AG09309 (cell line): Measurements from ENCODE around the gene RGS6.

Experiments
- DNase-seq: peaks from one replicate; pipeline ENCODE4 v3.0.0-alpha.2; 2010; ENCODE audit warnings: low read depth
- H3K4me3 ChIP-seq: 2 replicates; pipeline ENCODE4 v1.5.1; 2011; ENCODE audit warnings: mild to moderate bottlenecking, low read depth, low read length, moderate library complexity; ENCODE audit not compliant: control insufficient read depth
- TF ChIP-seq, protein P1 (sequence below): IDR thresholded peaks from 2 replicates; pipeline ENCODE4 v1.5.1; 2011; ENCODE audit warnings: mild to moderate bottlenecking, low read depth, low read length, inconsistent platforms; ENCODE audit not compliant: insufficient read depth, control insufficient read depth; ENCODE audit errors: missing control alignments

Gene RGS6

DNA sequence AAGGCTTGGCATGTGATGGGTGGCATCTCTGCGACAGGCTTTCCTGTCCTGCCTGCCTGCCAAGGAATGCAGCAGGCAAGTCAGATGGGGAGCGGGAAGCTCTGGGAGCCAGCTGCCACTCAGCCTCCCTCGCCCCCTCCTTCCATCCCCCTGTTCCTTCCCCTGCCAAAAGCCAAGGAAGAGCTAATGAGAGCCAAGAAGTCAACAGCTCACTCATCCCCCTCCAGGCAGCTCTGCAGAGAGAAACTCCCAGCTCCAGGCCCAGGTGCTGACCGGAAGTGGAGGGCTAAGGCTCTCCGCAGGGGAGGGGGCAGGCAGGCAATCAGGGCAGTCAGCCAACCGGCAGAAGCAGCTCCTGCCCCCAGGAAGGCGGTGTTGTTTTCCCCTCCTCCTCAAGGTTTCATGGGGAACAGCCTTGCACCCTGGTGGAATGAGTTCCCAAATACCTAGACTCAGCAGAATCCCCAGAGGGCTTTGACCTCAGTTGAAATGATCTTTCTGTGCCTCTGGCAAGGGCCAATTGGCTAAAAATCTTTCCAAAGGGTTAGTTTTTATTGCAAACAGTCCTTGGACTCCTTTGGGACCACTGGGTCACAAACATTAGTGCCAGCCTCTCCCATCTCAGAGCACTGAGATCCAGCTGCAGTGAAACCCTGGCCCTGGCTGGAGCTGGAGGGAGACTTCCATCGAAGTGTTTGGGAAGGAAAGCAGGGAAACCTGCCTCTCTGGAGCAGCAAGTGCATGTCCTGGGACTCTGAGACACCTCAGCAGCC, 612.6 kb downstream of the RGS6 start:
- no peak overlapping the region for H3K4me3 ChIP-seq
- TF ChIP-seq, protein P1, sequence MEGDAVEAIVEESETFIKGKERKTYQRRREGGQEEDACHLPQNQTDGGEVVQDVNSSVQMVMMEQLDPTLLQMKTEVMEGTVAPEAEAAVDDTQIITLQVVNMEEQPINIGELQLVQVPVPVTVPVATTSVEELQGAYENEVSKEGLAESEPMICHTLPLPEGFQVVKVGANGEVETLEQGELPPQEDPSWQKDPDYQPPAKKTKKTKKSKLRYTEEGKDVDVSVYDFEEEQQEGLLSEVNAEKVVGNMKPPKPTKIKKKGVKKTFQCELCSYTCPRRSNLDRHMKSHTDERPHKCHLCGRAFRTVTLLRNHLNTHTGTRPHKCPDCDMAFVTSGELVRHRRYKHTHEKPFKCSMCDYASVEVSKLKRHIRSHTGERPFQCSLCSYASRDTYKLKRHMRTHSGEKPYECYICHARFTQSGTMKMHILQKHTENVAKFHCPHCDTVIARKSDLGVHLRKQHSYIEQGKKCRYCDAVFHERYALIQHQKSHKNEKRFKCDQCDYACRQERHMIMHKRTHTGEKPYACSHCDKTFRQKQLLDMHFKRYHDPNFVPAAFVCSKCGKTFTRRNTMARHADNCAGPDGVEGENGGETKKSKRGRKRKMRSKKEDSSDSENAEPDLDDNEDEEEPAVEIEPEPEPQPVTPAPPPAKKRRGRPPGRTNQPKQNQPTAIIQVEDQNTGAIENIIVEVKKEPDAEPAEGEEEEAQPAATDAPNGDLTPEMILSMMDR: no peak
- DNase-seq: no peak

DNA sequence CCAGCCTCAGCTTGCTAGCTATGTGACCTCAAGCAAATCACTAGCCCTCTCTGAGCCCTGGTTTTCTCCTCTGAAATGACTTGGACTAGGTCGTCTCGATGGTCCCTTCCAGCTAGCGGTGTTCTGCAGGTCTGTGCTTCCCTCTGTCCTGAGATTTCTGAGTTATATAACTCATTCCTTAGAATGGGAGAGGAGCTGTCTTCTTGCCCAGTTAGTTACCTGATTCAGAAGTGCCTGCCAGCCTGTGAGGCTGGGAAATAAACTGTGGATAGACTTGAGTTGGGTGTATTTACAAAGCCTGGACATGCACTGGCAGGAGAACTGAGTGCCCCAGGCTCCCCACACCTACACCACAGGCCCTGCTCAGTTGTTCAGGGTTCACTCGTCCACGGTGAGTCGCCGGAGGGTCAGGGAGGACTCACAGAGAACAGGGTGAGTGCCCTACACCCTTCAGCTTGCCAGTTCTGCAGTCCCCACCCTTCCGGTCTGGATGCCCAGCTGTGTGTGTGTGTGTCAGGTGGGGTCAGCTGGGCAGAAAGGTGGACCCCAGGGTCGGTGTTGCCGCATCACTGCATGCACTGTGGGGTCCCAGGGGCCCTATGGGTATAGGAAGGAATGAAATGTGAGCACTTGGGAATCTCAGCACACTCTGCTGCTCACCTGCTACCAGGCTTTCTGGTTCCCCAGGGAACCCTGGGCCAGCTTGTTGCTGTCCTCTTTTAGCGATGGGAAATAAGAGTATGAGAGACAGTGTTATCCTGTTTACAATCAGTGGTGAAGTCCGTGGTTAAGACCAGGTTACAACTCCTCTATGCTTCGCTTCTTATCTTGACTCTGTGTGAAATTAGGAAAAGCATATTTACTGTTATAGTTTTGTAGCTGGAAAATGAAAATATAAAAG, 613.4 kb downstream of the RGS6 start:
- DNase-seq: no peak
- H3K4me3 ChIP-seq: no peak overlapping the region
- TF ChIP-seq, protein P1: no peak

DNA sequence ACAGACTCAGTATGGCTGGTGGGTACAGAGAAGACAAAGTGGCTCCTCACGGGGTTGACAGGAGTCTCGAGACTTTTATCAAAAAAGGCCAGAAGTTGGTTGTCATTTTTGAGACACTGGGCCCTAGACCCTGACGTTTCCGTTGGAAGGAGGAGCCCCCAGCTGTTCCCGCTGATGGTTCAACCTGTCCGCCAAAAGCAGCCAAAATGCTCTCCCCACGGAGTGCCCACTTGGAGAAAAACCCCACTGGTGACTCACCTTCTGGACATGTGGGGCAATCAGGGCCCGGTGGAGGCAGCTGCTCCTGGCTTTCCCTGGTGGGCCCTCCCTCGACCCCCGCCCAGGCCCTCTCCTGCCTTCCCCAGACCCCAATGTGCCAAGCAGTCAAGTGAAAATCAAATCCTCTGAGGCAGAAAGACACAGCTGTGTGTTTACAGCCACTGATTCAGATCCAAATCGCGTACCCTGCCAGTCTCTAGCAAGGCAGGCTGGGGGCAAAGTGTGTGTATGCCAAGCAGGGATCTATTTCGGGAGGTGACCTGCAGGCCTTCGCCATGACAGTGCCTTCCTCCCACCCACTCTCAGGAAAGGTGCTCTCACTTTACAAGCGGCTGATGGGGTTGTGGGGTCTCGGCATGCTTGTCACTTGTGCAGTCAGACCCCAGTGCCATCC, 614.3 kb downstream of the RGS6 start:
- TF ChIP-seq, protein P1: no peak
- DNase-seq: no peak
- no peak overlapping the region for H3K4me3 ChIP-seq

DNA sequence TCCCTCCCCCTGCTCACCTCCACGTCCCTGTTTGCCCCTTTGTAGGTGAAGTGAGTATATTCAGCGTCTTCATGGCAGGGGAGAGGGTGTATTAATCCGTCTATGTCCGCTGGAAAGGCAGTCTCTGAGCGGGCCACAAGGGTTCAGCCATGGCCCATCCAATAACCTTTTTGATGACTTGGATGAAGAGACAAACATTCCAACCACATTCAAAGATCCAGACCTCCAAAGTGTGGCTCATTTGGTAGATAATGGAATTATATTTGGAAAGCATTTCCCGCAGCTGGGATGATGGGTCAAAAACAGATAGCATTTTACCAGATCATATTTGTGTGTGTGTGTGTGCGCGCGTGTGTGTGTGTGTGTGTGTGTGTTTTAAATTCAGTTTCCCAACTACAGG, 615.8 kb downstream of the RGS6 start:
- no peak for DNase-seq
- TF ChIP-seq, protein P1: no peak
- H3K4me3 ChIP-seq: no peak overlapping the region

DNA sequence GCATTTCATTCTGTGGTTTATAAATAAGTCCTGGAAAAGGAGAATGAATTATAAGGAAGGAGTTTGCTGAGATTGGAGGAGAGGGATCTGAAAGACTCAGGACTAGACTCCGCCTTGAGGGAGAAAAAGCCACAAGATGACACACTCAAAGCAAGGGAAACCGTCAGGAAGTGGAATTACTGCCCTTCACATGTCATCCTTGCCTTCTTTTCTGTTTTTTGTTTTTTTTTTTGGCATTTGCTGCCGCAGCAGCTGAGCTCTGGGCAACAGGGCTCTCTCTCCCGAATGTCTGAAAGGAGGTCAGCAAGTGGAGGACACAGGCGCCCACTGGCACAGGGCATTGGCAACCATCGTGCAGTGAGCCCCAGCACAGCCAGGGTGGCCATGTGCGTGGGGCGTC, 616.8 kb downstream of the RGS6 start:
- TF ChIP-seq, protein P1: no peak
- H3K4me3 ChIP-seq: no peak overlapping the region
- no peak for DNase-seq

DNA sequence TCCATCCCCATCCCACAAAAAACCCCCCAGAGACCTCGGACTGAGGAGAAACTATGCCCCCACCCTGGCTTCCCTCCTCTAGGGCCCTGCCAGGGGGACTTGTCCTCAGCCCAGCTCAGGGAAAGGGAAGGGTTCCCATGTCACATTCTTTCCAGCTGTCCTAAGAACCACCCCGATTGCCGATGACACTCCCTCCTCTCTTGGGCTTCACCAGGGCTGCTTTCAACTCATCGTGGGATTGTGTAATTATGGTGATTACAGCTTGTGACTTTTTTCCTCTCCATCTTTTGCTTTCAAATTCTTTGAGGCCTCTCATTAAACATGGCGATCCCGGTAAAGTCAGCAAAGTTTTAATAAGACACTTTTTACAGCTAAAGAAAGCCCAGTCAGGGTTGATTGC, 617.6 kb downstream of the RGS6 start:
- TF ChIP-seq, protein P1: no peak
- DNase-seq: no peak
- H3K4me3 ChIP-seq: no peak overlapping the region
